GM10266 (cell line): ENCODE data around the gene NOTCH1.
"Not testable (repeated sequence)": the region's sequence is repeated elsewhere in the genome, so short reads cannot be mapped to it uniquely, and the experiment has no call there.

Experiments used
- DNase-seq: peaks from one replicate; pipeline ENCODE4 v3.0.0; 2012; ENCODE audit errors: extremely low spot score
- TF ChIP-seq, protein P1 (sequence below): IDR thresholded peaks from 2 replicates; pipeline ENCODE4 v1.5.1; 2012; ENCODE audit warnings: mild to moderate bottlenecking, low read depth; ENCODE audit not compliant: control insufficient read depth, insufficient read depth; ENCODE audit errors: missing control alignments

The NOTCH1 gene

DNA sequence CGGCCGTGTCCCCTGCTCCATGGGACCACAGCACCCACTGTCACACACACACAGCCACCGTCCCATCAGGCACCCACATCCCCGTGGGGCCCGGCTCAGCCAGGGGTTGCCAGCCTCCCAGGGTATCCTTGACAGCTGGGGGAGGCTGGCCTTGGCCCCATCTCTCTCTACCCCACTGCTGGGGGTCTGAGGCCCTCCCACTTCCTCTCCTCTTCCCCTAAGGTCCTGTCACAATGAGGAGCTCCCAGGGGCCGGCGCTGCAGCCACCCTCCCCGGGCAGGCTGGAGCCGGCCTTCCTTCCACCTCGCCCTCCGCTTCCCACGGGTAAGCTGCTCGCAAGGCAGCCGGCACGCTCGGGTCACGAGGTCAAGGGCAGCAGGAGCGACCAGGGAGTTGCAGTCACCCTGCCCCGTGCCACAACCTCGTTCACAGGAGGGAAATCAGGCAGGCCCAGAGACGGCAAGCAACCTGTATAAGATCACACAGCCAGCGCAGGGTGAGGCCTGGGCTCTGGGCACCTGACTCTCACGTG is 38.6 kb upstream of the NOTCH1 start:
- TF ChIP-seq, protein P1, sequence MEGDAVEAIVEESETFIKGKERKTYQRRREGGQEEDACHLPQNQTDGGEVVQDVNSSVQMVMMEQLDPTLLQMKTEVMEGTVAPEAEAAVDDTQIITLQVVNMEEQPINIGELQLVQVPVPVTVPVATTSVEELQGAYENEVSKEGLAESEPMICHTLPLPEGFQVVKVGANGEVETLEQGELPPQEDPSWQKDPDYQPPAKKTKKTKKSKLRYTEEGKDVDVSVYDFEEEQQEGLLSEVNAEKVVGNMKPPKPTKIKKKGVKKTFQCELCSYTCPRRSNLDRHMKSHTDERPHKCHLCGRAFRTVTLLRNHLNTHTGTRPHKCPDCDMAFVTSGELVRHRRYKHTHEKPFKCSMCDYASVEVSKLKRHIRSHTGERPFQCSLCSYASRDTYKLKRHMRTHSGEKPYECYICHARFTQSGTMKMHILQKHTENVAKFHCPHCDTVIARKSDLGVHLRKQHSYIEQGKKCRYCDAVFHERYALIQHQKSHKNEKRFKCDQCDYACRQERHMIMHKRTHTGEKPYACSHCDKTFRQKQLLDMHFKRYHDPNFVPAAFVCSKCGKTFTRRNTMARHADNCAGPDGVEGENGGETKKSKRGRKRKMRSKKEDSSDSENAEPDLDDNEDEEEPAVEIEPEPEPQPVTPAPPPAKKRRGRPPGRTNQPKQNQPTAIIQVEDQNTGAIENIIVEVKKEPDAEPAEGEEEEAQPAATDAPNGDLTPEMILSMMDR: no peak
- DNase-seq: no peak

DNA sequence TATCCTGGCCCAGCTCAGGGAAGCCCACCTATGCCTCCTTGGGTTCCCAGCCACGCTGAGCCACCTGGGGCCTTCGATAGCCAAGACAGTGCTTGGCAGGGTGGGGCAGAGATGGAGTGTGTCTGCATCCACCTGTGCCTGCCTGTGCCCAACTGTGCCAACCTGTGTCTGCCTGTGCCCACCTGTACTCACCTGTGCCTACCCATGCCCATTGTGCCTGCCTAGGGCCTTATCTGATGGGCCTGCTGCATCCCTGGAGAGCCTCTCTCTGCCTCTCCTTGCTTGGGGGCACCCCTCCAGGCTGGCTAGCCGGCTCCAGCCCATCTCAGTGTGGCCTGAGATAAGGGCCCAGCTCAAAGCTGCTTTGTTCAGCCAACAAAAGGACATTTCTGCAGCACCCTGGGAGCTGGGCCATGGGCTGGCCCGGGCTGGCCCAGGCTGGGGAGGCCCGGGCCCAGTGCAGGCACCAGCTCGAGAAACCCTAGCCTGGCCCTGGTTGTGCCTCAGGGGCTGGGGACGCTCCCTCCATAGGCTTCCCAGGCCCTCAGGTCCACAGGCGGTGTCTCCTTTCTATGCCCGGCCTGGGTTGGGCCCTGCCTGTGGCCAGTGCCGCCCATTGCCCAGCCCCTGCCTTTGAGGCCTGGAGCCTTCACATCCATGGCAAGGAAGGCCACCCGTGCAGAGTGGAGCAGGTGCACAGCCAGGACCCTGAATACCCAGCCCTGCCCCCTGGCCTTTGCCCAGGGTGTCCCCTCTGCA is 37.3 kb upstream of the NOTCH1 start:
- TF ChIP-seq, protein P1: no peak
- no peak for DNase-seq

DNA sequence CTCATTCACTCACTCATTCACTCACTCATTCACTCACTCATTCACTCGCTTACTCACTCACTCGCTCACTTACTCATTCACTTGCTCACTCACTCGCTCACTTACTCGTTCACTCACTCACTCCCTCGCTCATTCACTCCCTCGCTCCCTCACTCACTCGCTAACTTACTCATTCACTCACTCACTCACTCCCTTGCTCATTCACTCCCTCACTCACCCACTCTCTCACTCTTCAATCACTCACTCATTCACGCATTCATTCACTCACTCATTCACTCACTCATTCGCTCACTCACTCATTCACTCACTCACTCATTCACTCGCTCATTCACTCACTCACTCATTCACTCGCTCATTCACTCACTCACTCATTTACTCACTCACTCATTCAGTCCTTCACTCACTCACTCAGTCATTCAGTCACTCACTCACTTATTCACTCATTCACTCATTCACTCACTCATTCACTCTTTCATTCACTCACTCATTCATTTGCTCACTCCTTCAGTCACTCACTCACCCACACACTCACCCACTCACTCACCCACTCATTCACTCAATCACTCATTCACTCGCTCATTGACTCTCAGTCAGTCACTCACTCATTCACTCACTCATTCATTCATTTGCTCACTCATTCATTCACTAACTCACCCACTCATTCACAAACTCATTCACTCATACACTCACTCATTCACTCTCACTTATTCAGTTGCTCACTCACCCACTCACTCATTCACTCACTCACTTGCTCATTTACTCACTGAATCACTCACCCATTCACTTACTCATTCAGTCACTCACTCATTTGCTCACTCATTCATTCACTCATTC is 36.0 kb upstream of the NOTCH1 start:
- TF ChIP-seq, protein P1: no peak
- DNase-seq: no peak

DNA sequence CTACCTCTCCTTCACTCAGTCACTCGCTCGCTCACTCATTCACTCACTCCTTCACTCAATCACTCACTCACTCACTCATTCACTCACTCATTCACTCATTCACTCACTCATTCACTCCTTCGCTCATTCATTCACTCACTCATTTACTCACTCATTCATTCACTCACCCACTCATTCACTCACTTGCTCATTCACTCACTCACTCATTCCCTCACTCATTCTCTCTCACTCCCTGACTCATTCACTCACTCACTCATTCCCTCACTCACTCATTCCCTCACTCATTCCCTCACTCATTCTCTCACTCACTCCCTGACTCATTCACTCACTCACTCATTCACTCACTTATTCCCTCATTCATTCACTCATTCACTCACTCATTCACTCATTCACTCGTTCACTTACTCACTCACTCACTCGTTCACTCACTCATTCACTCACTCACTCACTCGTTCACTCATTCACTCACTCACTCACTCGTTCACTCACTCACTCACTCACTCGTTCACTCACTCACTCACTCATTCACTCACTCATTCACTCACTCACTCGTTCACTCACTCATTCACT is 33.9 kb upstream of the NOTCH1 start:
- not testable (repeated sequence) for DNase-seq

DNA sequence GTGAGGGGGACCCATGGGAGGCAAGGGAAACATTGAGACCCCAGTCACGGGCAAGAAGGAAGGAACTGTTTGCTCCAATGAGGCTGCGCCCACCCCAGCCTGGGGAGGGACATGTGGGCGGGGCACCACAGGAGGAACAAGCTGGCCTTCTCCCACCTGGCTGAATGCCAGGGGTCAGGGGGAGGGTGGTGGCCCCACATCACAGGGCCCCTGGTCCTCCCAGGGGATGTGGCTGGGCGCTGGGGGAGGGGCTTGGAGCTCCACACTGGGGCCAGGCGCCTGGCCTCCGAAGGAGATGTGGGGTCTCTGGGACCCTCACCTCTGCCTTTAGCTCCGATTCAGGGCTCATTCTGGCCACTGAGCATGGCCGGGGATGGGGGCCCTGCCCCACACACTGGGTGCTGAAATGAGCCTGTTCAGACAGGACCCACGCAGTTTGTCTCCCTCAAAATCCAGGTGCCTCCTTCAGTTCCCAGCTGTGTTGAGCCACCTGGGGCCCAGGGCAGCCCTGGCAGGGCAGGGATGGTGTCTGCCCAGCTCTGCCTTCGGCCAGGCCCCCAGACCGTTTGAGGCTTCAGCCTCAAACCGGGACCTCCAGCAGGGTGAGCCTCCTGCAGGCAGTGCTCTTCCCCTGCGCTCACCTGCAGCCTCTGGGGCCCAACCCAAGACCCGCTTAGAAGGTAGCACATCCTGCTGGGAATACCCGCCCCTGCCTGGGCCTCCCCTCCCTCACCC is 33.2 kb upstream of the NOTCH1 start:
- no peak for DNase-seq
- TF ChIP-seq, protein P1: no peak

DNA sequence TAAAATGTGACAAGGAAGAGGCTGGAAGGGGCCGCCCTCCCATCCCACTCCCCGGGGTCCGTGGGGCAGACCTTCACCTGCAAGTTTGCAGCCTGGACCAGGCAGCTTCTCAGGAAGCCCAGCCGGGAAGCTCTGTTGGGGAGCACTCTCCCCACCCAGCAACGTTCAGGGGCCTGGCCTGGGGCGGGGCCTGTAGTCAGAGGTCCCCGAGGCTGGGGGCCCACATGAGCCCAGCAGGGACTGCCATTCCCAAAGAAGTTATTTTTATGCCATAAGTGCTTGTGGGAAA is 32.7 kb upstream of the NOTCH1 start:
- TF ChIP-seq, protein P1: no peak
- no peak for DNase-seq

DNA sequence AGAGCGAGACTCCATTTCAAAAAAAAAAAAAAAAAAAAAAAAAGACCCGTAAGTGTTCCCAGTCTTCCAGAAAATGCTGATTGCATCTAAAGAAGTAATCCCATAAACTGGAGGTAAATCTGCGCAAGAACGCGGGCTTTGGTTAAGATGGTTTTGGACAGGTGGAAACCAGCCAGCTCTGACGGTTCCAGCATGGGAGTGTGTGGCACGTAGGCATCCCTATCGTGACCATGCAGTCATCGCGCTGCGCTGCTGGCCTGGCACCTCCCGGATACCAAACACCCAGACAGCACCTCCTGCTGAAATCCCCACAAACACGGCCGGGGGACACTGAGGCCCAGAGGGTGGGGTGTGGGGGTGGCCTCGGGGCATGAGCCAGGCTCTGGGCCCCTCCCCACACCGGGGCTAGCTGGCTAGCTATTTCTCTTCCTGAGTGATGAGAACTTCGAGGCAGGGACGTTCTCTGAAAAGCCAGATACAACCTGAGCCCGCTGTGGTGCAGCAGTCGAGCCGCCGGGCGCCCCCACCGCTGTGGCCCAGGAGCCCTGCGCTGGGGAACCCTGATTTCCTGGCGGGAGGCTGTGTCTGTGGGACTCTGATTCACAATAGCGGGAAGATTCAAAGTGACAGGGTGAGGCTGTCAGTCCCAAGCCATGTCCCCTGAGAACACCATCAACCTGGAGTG is 32.2 kb upstream of the NOTCH1 start:
- no peak for DNase-seq
- TF ChIP-seq, protein P1: no peak
